Transverse colon (tissue), 3 donors: ENCODE measurements around the gene CPSF6.

Source experiments
- EP300 ChIP-seq: sonication (generic); formaldehyde crosslinking; IDR thresholded peaks from one replicate; pipeline ENCODE4 v1.6.1; 2017; ENCODE audit warnings: antibody characterized with exemption, low read depth
- POLR2A ChIP-seq: fragments of 450-650 bp; IDR thresholded peaks from one replicate; pipeline ENCODE4 v1.6.1; 2016; ENCODE audit warnings: antibody characterized with exemption, mild to moderate bottlenecking, moderate library complexity
- TF ChIP-seq, protein P1 (sequence below), 5 experiments: fragments of 200-600 bp in 3 of 5; fragments of 450-650 bp in 2 of 5; sonication (generic) in 3 of 5; IDR thresholded peaks; 1 replicate in 2 of 5; 2 replicates in 3 of 5; pipeline ENCODE4 v1.5.1; 2016 to 2017; ENCODE audit warnings: antibody characterized with exemption in 5 of 5, inconsistent platforms in 3 of 5, mild to moderate bottlenecking in 2 of 5, moderate library complexity in 1 of 5

DNA sequence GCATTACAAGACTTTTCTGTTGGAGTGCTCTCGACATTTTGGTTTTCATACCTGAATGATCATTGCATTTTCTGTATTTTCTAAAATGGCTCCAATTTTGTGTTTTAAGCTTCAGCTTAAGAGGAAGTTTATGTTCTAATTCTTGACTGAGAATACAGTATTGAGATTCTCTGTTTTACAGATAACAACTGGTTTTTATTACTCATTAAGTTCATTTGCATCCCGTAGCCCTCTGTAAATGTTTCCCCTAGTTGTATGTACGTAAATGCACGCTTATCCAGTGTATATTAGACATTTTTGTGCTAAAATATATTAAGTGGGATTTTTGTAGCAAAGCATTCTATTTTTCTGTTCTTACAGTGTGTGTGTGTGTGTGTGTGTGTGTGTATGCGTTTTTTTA is 33.1 kb downstream of the CPSF6 start:
- TF ChIP-seq, protein P1, sequence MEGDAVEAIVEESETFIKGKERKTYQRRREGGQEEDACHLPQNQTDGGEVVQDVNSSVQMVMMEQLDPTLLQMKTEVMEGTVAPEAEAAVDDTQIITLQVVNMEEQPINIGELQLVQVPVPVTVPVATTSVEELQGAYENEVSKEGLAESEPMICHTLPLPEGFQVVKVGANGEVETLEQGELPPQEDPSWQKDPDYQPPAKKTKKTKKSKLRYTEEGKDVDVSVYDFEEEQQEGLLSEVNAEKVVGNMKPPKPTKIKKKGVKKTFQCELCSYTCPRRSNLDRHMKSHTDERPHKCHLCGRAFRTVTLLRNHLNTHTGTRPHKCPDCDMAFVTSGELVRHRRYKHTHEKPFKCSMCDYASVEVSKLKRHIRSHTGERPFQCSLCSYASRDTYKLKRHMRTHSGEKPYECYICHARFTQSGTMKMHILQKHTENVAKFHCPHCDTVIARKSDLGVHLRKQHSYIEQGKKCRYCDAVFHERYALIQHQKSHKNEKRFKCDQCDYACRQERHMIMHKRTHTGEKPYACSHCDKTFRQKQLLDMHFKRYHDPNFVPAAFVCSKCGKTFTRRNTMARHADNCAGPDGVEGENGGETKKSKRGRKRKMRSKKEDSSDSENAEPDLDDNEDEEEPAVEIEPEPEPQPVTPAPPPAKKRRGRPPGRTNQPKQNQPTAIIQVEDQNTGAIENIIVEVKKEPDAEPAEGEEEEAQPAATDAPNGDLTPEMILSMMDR (IDR thresholded peaks at IDR 0.05): no peak
- TF ChIP-seq POLR2A: no peak
- TF ChIP-seq EP300: no peak
